ENCODE measurements around the gene CCDC197. TPM values are rescaled to one million over a fixed set of nuclear protein-coding genes. Genes with fewer than 3 reads are reported as not detected.

The CCDC197 gene
- total RNA-seq, 3 donors from 2014 or later = 0.35 TPM; not detected in 2

- Mint-ChIP-seq H3K4me1 (ENCODE audit: low read depth) (peaks cover 32% of the 10 kb centered on the region), H3K9me3 (no peaks in the 10 kb centered on the region), H3K27me3 (ENCODE audit: low read depth) (no peaks in the 10 kb centered on the region), H3K36me3 (ENCODE audit: insufficient read depth) (no peaks in the 10 kb centered on the region), H3K4me3 (peak overlapping the region; percentile 60)
- ATAC-seq (no peak), DNase-seq (no peak)
Observed at GRCh38 chr14:94026889-94027469, 29.9 kb downstream of the CCDC197 start.

DNA sequence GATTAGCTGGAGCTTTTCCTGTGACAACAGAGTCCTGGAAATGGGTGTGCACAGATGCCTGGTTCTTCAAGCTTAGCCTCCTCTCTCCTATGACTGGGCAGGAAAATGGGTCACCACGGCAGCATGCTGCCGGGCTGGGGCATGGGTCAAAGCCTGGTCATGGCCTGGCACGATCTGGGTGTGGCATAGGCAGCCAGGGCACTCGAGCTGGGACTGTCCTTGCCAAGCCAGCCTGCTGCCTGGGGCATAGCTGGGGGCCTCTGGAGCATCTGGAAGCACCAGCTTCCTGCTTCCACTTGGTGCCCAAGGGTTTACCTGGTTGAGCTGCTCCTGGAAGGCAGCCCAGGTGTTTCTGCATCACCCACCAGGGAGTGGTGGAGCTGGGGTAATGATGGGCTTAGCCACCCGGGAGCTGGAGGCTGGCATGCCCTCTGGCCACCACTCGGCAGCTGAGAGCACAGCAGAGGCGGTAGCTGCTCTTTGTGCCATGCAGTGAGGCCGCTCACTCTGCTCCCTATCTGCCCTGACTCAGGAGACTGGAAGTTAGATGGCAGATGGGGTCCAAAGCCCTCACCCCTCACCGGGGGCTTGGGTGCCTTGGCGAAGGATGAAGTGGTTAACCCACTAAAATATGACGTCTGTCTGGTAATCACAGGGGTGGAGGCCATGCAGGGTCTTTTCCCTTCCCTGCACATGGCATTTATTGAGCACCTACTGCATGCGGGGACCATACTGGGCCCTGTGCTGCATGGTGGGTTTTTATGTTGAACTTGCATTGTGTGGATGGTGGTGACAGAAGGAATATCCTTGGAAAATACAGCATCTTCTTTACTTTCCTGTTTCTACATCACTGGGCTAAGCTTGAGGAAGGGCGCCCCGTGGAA, 30.7 kb downstream of the CCDC197 start:
- DNase-seq (no peak), ATAC-seq (no peak)
- Mint-ChIP-seq H3K4me1 (ENCODE audit: low read depth) (peaks cover 26% of the 10 kb centered on the region), H3K4me3 (peak overlapping the region; percentile 60), H3K27me3 (ENCODE audit: low read depth) (no peaks in the 10 kb centered on the region), H3K9me3 (no peaks in the 10 kb centered on the region), H3K36me3 (ENCODE audit: insufficient read depth) (no peaks in the 10 kb centered on the region)

- ATAC-seq (peak; percentile 9 to 48), DNase-seq (peak; percentile 23)
- Mint-ChIP-seq H3K4me3 (peak overlapping the region; percentile 55), H3K36me3 (ENCODE audit: insufficient read depth) (no peaks in the 10 kb centered on the region), H3K27me3 (ENCODE audit: low read depth) (no peaks in the 10 kb centered on the region), H3K9me3 (no peaks in the 10 kb centered on the region), H3K4me1 (ENCODE audit: low read depth) (peaks cover 23% of the 10 kb centered on the region)
Observed at GRCh38 chr14:94028450-94028826, 31.3 kb downstream of the CCDC197 start.

DNA sequence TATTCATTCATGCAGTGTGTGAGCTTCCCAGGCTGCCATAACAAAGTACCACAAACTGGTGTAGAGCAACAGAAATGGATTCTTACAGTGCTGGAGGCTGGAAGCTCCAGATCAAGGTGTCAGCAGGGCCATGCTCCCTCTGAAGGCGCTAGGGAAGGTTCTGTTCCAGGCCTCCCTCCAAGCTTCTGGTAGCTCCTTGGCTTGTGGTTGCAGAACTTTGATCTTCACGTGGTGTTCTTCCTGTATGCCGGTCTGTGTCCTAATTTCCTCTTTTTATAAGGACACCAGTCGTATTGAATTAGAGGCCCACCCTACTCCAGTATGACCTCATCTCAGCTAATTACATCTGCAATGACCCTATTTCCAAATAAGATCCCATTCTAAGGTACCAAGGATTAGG, 32.2 kb downstream of the CCDC197 start:
- Mint-ChIP-seq H3K4me3 (no peak overlapping the region), H3K27me3 (ENCODE audit: low read depth) (no peaks in the 10 kb centered on the region), H3K36me3 (ENCODE audit: insufficient read depth) (no peaks in the 10 kb centered on the region), H3K4me1 (ENCODE audit: low read depth) (peaks cover 23% of the 10 kb centered on the region), H3K9me3 (no peaks in the 10 kb centered on the region)
- ATAC-seq (no peak), DNase-seq (no peak)

DNA sequence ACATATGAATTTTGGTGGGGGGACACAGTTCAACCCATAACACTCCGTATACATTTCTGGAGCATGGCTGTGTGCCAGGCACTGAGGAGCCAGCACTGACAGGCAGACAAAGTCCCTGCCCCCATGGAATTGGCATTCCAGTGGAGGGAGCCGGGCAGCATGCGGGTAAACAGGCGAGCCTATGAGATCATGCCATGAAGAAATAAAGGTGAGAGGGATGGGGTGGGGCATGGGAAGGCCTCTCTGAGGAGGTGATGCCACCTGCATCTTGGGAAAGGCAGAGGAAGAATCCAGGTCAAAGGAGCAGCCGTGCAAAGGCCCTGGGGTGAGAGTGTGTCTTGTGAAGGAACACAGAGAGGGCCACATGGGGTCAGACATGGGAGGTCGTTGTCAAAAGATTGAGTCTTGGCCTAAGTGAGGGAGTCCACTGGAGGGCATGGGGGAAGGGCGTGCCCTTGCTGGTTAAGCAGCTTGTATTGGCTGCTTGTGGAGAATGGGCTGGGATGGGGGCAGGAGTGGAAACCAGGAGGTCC, 32.6 kb downstream of the CCDC197 start:
- no peaks in the 10 kb centered on the region for H3K36me3 Mint-ChIP-seq (ENCODE audit: insufficient read depth)
- no peak overlapping the region for H3K4me3 Mint-ChIP-seq
- DNase-seq (no peak), ATAC-seq (no peak)
- H3K4me1 Mint-ChIP-seq (ENCODE audit: low read depth) = peaks cover 23% of the 10 kb centered on the region
- no peaks in the 10 kb centered on the region for H3K27me3 Mint-ChIP-seq (ENCODE audit: low read depth)
- H3K9me3 Mint-ChIP-seq = no peaks in the 10 kb centered on the region

DNA sequence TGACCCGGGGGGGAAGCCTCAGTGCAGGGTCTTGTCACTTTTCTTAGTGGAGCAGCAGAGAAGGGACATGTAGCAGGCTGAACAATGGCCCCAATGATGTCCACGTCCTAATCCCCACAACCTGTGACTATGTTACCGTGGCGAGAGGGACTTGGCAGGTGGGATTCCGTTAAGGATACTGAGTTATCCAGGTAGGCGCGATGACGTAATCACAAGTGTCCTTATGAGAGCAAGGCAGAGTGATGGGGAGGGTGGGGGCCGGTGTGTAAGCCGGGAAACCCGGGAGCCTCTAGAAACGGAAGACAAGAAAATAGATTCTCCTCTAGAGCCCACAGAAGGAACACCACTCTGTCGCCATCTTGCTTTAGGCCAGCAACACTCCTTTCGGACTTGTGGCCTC, 33.5 kb downstream of the CCDC197 start:
- DNase-seq (no peak), ATAC-seq (no peak)
- H3K36me3 Mint-ChIP-seq (ENCODE audit: insufficient read depth) = no peaks in the 10 kb centered on the region
- peaks cover 23% of the 10 kb centered on the region for H3K4me1 Mint-ChIP-seq (ENCODE audit: low read depth)
- H3K4me3 Mint-ChIP-seq = no peak overlapping the region
- no peaks in the 10 kb centered on the region for H3K27me3 Mint-ChIP-seq (ENCODE audit: low read depth)
- no peaks in the 10 kb centered on the region for H3K9me3 Mint-ChIP-seq

- no peak for DNase-seq
- ATAC-seq = no peak
- peaks cover 17% of the 10 kb centered on the region for H3K4me1 Mint-ChIP-seq (ENCODE audit: low read depth)
- H3K9me3 Mint-ChIP-seq = no peaks in the 10 kb centered on the region
- no peaks in the 10 kb centered on the region for H3K27me3 Mint-ChIP-seq (ENCODE audit: low read depth)
- no peak overlapping the region for H3K4me3 Mint-ChIP-seq
- H3K36me3 Mint-ChIP-seq (ENCODE audit: insufficient read depth) = no peaks in the 10 kb centered on the region
Observed at GRCh38 chr14:94031161-94031882, 34.2 kb downstream of the CCDC197 start.

DNA sequence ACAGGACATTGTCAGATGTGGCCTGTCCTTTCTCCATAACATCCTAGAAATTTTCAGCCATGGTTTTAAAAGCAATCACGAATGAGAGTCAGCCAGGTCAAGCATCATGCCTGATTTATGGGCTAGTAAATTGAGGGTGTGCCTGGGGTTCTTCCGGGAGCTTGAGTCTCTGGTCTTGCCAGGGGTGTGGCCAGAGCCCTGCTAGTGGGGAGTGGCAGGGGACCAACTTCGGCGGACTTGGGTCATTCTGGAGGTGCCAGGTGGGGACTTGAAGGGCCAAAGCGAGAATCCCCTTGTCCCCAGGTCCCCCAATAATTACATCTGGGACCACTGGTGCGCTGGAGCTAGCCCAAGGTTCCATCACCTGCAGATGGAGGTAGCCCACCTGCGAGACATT, 34.8 kb downstream of the CCDC197 start:
- H3K36me3 Mint-ChIP-seq (ENCODE audit: insufficient read depth) = no peaks in the 10 kb centered on the region
- H3K9me3 Mint-ChIP-seq = no peaks in the 10 kb centered on the region
- H3K4me1 Mint-ChIP-seq (ENCODE audit: low read depth) = peaks cover 20% of the 10 kb centered on the region
- H3K27me3 Mint-ChIP-seq (ENCODE audit: low read depth) = no peaks in the 10 kb centered on the region
- DNase-seq (no peak), ATAC-seq (no peak)
- H3K4me3 Mint-ChIP-seq = no peak overlapping the region

GRCh38 chr14:94034886-94035285, 37.8 kb downstream of the CCDC197 start:
- no peaks in the 10 kb centered on the region for H3K27me3 Mint-ChIP-seq (ENCODE audit: low read depth)
- no peak overlapping the region for H3K4me3 Mint-ChIP-seq
- no peaks in the 10 kb centered on the region for H3K36me3 Mint-ChIP-seq (ENCODE audit: insufficient read depth)
- ATAC-seq (no peak), DNase-seq (no peak)
- peaks cover 3% of the 10 kb centered on the region for H3K4me1 Mint-ChIP-seq (ENCODE audit: low read depth)
- H3K9me3 Mint-ChIP-seq = no peaks in the 10 kb centered on the region

DNA sequence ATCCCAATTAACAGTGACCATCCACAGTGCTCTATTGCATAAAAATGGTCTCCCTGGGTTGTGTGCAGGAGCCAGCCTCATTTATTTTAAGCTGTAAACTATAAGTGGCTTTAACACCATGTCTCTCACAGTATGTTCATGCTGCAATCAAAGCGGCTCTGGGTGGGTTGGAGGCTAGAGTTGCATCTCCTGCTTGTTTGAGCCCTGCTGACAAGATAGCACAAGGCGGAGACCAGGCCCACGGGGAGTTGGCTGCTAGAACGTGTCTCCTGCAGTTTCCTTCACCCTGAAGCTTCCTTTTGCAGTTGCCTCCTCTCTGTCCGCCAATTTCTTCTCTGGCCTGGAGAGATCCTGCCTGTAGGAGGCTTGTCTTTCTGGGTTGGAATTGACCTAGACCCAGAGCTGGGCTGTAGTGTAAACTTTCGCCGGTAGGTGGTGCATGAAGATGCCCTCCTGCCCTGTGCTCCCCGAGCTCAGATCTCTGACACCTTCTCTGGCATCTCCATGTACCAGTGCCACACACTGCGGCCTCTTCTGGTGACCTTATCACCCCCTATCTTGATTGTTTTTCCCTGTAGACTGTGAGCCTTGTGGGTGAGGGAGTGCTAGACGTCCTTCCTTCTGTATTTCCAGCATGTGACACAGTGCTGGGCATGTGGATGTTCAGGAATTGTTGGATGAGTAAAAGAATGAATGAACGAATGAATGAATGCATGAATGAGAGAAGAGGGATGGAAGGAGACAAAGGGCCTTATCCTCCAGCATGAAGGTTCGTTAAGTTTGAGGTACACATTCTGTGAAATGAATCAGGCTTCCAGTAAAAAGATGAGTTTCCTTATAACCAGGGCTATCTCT, 39.4 kb downstream of the CCDC197 start:
- H3K36me3 Mint-ChIP-seq (ENCODE audit: insufficient read depth) = no peaks in the 10 kb centered on the region
- no peaks in the 10 kb centered on the region for H3K27me3 Mint-ChIP-seq (ENCODE audit: low read depth)
- DNase-seq = peak; percentile 73
- peak; percentile 93 to 94 for ATAC-seq
- H3K4me3 Mint-ChIP-seq = no peak overlapping the region
- H3K4me1 Mint-ChIP-seq (ENCODE audit: low read depth) = peaks cover 3% of the 10 kb centered on the region
- H3K9me3 Mint-ChIP-seq = no peaks in the 10 kb centered on the region

DNA sequence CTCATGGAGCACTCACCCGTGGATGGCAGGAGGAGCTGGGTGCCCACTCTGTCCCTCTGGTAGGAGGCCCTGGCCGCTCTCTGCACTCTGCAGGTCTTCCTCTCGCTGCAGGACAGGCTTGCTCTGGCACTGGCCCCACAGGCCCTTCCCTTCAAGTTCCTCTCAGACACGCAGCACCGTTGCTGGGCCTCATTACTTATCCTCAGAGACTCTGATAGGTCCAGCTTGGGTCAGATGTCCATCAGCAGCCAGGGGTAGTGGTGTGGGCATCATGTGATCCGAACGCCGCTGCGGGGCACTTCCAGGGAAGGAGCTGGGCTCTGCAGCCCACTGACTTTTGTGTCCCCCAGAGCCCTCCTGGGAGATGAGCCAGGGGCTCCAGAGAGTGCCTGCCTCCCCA, 40.9 kb downstream of the CCDC197 start:
- Mint-ChIP-seq H3K27me3 (ENCODE audit: low read depth) (no peaks in the 10 kb centered on the region), H3K4me3 (no peak overlapping the region), H3K36me3 (ENCODE audit: insufficient read depth) (no peaks in the 10 kb centered on the region), H3K4me1 (ENCODE audit: low read depth) (peaks cover 3% of the 10 kb centered on the region), H3K9me3 (no peaks in the 10 kb centered on the region)
- ATAC-seq (no peak), DNase-seq (no peak)

DNA sequence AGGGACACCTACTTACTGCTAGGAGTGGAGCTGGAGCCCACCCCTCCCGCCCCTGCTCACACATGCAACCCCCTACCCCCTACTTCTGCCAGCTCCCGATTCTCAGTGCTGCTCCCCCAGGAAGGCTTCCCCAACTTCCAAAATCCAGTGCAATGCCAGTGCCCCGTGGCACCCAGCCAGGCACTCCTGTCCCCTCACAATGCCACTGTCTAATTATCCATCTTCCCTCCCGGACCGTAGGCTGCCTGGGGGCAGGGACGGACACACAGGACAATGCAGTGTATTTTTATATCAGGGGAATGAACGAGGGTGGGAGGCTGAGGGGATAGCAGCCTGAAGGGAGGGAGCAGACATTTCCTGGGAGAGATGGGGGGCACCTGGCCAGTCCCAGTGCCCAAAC, 41.4 kb downstream of the CCDC197 start:
- ATAC-seq = no peak
- peaks cover 3% of the 10 kb centered on the region for H3K4me1 Mint-ChIP-seq (ENCODE audit: low read depth)
- no peaks in the 10 kb centered on the region for H3K36me3 Mint-ChIP-seq (ENCODE audit: insufficient read depth)
- H3K27me3 Mint-ChIP-seq (ENCODE audit: low read depth) = no peaks in the 10 kb centered on the region
- no peak overlapping the region for H3K4me3 Mint-ChIP-seq
- DNase-seq = no peak
- H3K9me3 Mint-ChIP-seq = no peaks in the 10 kb centered on the region

DNA sequence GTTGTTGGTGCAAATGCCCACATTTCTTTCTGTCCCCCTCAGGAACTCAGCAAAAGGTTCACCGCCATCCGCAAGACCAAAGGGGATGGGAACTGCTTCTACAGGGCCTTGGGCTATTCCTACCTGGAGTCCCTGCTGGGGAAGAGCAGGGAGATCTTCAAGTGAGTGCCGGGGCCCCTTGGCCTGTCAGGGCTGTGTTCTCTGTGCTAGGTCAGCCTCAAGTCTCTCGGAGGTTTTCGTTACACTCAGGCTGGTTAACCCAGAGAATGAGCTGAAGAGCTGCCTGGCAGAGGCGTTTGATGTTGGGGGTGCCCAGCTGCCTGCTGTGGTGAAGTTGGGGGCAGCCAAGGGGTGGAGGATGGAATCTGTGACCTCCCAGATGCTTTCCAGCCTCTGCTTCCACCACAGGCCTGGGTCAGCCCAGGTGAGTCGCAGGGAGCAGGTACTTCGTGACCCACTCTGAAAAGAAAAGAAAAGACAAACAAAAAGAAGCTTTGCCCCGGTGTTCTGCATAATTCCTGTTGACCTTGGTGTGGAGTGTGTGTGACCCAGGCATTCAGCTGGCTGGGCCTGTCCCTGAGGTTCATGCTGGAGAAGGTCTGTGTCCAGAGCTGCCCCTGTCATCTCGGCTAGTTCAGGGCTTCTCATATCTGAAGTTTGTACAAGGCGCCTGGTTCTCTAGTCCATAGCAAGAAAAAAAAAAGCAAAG, 42.0 kb downstream of the CCDC197 start:
- DNase-seq (no peak), ATAC-seq (no peak)
- Mint-ChIP-seq H3K9me3 (no peaks in the 10 kb centered on the region), H3K4me1 (ENCODE audit: low read depth) (peaks cover 3% of the 10 kb centered on the region), H3K4me3 (no peak overlapping the region), H3K27me3 (ENCODE audit: low read depth) (no peaks in the 10 kb centered on the region), H3K36me3 (ENCODE audit: insufficient read depth) (peaks cover 3% of the 10 kb centered on the region)

All from activated T-cell treated with anti-CD3 and anti-CD28 coated beads, Interleukin-2, amount 50 U/mL, for 4 hours (primary cell).